ENCODE results near the gene RPGR.
A peak's percentile ranks its signal among the peaks of the same experiment; 100 is the strongest.

Gene RPGR

GRCh38 chrX:38327007-38327774, at the start of gene RPGR:
Gene RPGR, minus strand, starts transcription at chrX:38327509. Its CDS starts 142 bp downstream, at chrX:38327367.
- DNase-seq (ENCODE audit: insufficient read length, low spot score) (peak; percentile 74), FAIRE-seq (peak; percentile 96)

GRCh38 chrX:38376747-38377146, 49.4 kb upstream of the RPGR start:
- DNase-seq (ENCODE audit: insufficient read length, low spot score) (no peak), FAIRE-seq (no peak)

- DNase-seq (ENCODE audit: insufficient read length, low spot score): no peak
- FAIRE-seq: no peak
Measured at GRCh38 chrX:38375891-38376290, 48.6 kb upstream of the RPGR start.

- FAIRE-seq (no peak), DNase-seq (ENCODE audit: insufficient read length, low spot score) (no peak)
Measured at GRCh38 chrX:38374431-38374830, 47.1 kb upstream of the RPGR start.

GRCh38 chrX:38371641-38372040, 44.3 kb upstream of the RPGR start:
- no peak for DNase-seq (ENCODE audit: insufficient read length, low spot score)
- no peak for FAIRE-seq

- no peak for DNase-seq (ENCODE audit: insufficient read length, low spot score)
- no peak for FAIRE-seq
Measured at GRCh38 chrX:38368774-38369173, 41.5 kb upstream of the RPGR start.

GRCh38 chrX:38365954-38366353, 38.6 kb upstream of the RPGR start:
- DNase-seq (ENCODE audit: insufficient read length, low spot score) (no peak), FAIRE-seq (no peak)

GRCh38 chrX:38363046-38363445, 35.7 kb upstream of the RPGR start:
- no peak for DNase-seq (ENCODE audit: insufficient read length, low spot score)
- FAIRE-seq: no peak

GRCh38 chrX:38357747-38358673, 30.7 kb upstream of the RPGR start:
- FAIRE-seq: no peak
- DNase-seq (ENCODE audit: insufficient read length, low spot score): no peak

- no peak for FAIRE-seq
- DNase-seq (ENCODE audit: insufficient read length, low spot score): no peak
Measured at GRCh38 chrX:38356401-38356800, 29.1 kb upstream of the RPGR start.

GRCh38 chrX:38352362-38352761, 25.1 kb upstream of the RPGR start, which contains the start of gene OTC:
Gene OTC, plus strand, starts transcription at chrX:38352604. Its CDS starts 93 bp downstream, at chrX:38352697.
- DNase-seq (ENCODE audit: insufficient read length, low spot score): no peak
- no peak for FAIRE-seq

- FAIRE-seq: no peak
- DNase-seq (ENCODE audit: insufficient read length, low spot score): no peak
Measured at GRCh38 chrX:38351346-38351745, 24.0 kb upstream of the RPGR start.

- DNase-seq (ENCODE audit: insufficient read length, low spot score) (no peak), FAIRE-seq (no peak)
Measured at GRCh38 chrX:38347136-38347535, 19.8 kb upstream of the RPGR start.

GRCh38 chrX:38346150-38346549, 18.8 kb upstream of the RPGR start:
- FAIRE-seq (no peak), DNase-seq (ENCODE audit: insufficient read length, low spot score) (no peak)

GRCh38 chrX:38342853-38343778, 15.8 kb upstream of the RPGR start:
- no peak for DNase-seq (ENCODE audit: insufficient read length, low spot score)
- FAIRE-seq: no peak

GRCh38 chrX:38341442-38341841, 14.1 kb upstream of the RPGR start:
- DNase-seq (ENCODE audit: insufficient read length, low spot score) (no peak), FAIRE-seq (no peak)

- no peak for FAIRE-seq
- no peak for DNase-seq (ENCODE audit: insufficient read length, low spot score)
Measured at GRCh38 chrX:38336538-38337240, 9.4 kb upstream of the RPGR start.

- FAIRE-seq (no peak), DNase-seq (ENCODE audit: insufficient read length, low spot score) (no peak)
Measured at GRCh38 chrX:38335382-38335781, 8.1 kb upstream of the RPGR start.

GRCh38 chrX:38332505-38332904, 5.2 kb upstream of the RPGR start:
- no peak for FAIRE-seq
- DNase-seq (ENCODE audit: insufficient read length, low spot score): no peak

- FAIRE-seq: no peak
- no peak for DNase-seq (ENCODE audit: insufficient read length, low spot score)
Measured at GRCh38 chrX:38327775-38328081, 419 bp upstream of the RPGR start.

Data from HTR-8/SVneo (cell line).